Stimulated activated CD8-positive, alpha-beta memory T cell treated with anti-CD3 and anti-CD28 coated beads, Interleukin-2, amount 100 ng/mL, for 48 hours (primary cell): ENCODE measurements around the gene MYO10.
"Not testable (repeated sequence)": the region's sequence is repeated elsewhere in the genome, so short reads cannot be mapped to it uniquely, and the experiment has no call there.

Source experiments
- DNase-seq, 2 donors: peaks; one replicate each; pipeline ENCODE4 v3.0.0-alpha.2; 2020; ENCODE audit warnings: low read depth in 2 of 2

MYO10 gene

GRCh38 chr5:16863469-16863946 lies 72.6 kb downstream of the MYO10 start:
- DNase-seq: no peak

- DNase-seq: no peak
Measured at GRCh38 chr5:16862777-16863176, 73.3 kb downstream of the MYO10 start.

GRCh38 chr5:16859346-16859745 lies 76.7 kb downstream of the MYO10 start:
- no peak for DNase-seq

GRCh38 chr5:16858151-16858550 lies 77.9 kb downstream of the MYO10 start:
- no peak for DNase-seq

- DNase-seq: no peak
Measured at GRCh38 chr5:16857635-16858034, 78.5 kb downstream of the MYO10 start.

- DNase-seq: no peak
Measured at GRCh38 chr5:16856531-16856930, 79.6 kb downstream of the MYO10 start.

- no peak for DNase-seq
Measured at GRCh38 chr5:16855898-16856297, 80.2 kb downstream of the MYO10 start.

- no peak for DNase-seq
Measured at GRCh38 chr5:16855485-16855884, 80.6 kb downstream of the MYO10 start.

- no peak for DNase-seq
Measured at GRCh38 chr5:16854351-16854750, 81.7 kb downstream of the MYO10 start.

GRCh38 chr5:16853518-16853917 lies 82.6 kb downstream of the MYO10 start:
- DNase-seq: no peak

- no peak for DNase-seq
Measured at GRCh38 chr5:16852251-16853005, 83.7 kb downstream of the MYO10 start.

GRCh38 chr5:16849775-16850174 lies 86.3 kb downstream of the MYO10 start:
- DNase-seq: no peak

- DNase-seq: no peak
Measured at GRCh38 chr5:16849181-16849580, 86.9 kb downstream of the MYO10 start.

GRCh38 chr5:16844952-16845351 lies 91.1 kb downstream of the MYO10 start:
- no peak for DNase-seq

GRCh38 chr5:16842896-16843295 lies 93.2 kb downstream of the MYO10 start:
- DNase-seq: no peak

- no peak for DNase-seq
Measured at GRCh38 chr5:16841416-16841815, 94.7 kb downstream of the MYO10 start.

GRCh38 chr5:16837305-16837704 lies 98.8 kb downstream of the MYO10 start:
- DNase-seq: no peak

GRCh38 chr5:16834029-16834428 lies 102.1 kb downstream of the MYO10 start:
- DNase-seq: no peak

- DNase-seq: not testable (repeated sequence)
Measured at GRCh38 chr5:16831326-16831725, 104.8 kb downstream of the MYO10 start.

- DNase-seq: no peak
Measured at GRCh38 chr5:16827755-16828154, 108.3 kb downstream of the MYO10 start.

GRCh38 chr5:16826379-16827125 lies 109.5 kb downstream of the MYO10 start:
- DNase-seq: no peak

GRCh38 chr5:16819522-16820167 lies 116.4 kb downstream of the MYO10 start:
- no peak for DNase-seq

GRCh38 chr5:16815432-16815831 lies 120.7 kb downstream of the MYO10 start:
- DNase-seq: no peak
